LHCN-M2 (cell line): ENCODE data around the gene CUX1. TPM values are rescaled to one million over a fixed set of nuclear protein-coding genes. Genes with fewer than 3 reads are reported as not detected.

Experiments used
- DNase-seq: peaks from one replicate; pipeline ENCODE4 v3.0.0-alpha.2; 2012; ENCODE audit warnings: low read depth
- total RNA-seq: library from RNA; depleted of rRNA; stranded (reverse); fragments of >200 nt; gene quantifications from 2 replicates; pipeline ENCODE4 v1.2.3, GENCODE V29; 2014

The CUX1 gene
- total RNA-seq, 1 experiment from 2014 or later, result 33.3 TPM

DNA sequence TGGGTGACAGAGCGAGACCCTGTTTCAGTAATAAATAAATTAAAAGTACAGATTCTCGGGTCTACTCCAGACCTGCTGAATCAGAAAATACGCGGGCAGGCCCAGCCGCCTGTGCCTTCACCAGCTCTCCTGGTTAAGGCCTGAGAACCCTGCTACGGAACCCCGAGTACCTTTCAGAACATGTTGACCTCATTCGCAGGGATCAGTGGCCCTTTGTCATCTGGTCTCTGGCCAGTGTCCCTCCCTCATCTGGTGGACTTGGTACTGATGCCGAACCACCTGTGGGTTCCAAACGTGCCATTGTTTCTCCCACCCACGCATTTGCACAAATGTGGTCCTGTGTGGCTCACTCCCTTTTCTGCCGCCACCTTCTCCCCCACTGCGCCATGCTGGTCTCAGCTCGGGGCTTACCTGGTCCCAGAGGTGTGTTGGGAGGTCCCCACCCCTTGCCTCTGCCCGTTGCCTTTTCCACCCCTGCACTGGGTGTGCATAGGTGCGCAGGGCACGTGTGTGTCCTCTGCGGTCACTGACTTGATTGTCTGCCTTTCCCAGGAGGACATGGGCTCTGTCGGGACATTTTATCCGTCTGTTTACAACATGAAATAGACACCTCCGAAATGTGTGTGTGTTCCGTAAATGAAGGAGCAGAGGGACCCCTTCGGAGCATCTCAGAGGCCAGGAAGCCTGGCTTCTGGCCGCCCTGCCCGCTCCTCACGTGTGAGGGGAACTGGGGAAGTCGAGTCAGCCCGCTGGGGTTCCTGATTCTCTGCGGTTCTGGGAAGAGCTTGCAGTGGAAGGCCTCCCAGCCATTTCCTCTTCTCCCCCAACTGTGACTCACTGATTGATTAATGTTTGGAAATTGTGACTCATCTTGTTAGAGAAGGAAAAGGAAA lies 135.2 kb downstream of the CUX1 start:
- peak; percentile 49 for DNase-seq

DNA sequence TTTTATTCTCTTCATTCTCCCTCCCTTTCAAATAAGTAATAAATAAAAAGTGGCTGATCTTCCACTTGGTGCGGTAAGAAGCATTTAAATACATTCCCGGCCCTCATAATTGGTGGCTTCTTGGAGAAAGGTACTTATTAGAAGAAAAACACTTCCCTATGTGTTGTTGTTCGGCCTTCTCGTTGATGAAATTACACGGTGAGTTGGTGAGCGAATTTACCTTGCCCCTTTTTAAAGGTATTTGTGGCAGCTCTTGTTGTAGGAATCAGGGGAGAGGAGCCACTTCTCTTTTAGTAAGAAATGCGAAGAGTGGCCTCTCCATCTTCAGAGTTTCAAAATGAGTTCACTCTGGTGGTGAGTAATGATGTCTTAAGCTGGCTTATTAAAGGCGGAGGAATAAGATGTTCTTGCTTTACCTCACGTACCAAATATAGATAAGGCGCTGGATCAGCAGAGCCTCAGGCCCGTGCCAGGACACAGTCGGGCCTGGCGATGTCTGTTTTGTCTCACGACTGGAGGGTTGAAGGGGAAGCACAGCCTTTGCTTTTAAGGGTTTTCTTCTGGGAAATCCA lies 135.9 kb downstream of the CUX1 start:
- DNase-seq, result peak; percentile 19

DNA sequence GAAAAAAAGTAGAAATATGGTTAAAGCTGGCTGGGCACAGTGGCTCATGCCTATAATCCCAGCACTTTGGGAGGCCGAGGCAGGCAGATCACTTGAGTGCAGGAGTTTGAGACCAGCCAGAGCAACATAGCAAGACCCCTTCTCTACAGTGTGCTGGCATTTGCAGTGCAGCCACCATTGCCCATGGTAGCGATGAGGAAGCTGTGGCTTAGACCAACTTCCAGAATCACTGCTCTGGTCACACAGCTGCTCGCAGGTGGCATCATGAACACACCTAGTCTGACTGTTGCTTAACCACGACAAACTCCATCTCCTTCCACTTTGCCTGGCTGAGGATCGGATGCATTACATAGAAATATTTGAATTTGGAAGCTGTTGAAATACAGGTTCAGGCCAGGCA lies 137.1 kb downstream of the CUX1 start:
- no peak for DNase-seq

DNA sequence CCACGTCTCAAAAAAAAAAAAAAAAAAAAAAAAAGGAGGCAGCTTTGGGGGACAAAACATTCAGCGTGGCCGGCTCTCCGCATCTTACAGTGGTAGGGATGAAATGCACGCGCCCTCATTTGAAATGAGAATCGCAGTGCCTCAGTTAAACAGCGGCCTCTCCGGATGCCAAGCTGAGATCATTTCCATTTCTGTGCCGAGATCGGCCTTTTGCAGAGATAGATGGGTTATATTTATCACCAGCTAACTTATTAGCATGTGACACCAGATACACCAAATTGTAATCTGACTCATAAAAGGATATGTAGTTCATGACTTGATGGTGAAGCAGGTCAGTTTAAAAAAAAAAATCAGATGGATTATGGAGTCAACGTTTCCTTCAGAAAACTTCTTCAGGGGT lies 138.7 kb downstream of the CUX1 start:
- DNase-seq, result no peak

DNA sequence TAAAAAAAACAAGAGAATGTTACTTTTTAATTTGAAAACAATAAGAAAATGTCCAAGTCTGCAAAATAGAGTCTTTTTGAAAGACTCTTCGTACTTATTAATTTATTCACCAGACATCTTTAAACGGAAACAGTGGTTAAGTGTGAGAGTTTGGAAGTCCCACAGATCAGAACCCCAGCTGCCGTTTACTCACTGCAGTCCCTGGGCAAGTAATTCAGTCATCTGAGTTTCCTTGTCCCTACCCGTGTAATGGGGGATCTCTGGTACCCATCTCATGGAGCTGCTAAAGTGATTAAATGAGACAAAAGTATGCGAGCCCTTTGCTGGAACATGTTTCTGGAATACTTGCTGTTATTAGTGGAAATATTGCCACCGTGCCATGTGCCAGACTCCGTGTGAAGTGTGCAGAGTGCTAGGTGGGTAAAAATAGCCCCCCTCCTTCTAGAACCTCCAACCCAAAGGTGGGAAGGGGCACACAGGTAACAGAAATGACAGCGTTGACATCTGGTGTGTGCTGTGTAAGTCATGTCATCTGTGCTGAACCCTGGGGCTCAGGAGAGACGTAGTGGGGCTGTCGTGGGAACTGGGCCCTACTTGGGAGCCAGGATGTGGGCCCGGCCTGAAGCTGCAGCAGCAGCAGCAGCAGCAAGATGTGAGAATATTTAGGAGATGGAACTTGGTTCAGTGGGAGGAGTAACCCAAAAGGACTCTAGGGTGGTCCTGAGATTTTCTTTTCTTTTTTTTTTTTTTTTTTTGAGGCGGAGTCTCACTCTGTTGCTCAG lies 140.5 kb downstream of the CUX1 start:
- no peak for DNase-seq

DNA sequence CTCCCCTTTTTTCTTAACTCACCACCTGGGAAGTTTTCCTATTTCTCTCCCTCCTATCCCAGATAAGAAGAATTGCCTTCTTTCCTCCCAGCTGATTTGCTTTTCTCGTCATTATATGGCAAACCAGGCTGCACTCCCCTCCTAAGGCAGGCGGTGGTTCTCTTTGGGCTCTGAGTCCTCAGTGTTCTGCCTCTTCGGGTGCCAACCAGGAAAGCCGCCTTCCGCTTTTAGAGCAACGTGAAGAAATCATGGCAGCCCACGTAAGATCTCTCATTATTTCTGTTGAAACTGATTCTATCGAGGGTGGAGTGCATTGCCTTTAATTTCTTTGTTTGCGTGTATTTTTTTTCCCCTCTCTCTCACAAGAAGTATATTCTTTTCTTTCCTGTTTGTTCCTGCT lies 141.9 kb downstream of the CUX1 start:
- DNase-seq, result no peak

DNA sequence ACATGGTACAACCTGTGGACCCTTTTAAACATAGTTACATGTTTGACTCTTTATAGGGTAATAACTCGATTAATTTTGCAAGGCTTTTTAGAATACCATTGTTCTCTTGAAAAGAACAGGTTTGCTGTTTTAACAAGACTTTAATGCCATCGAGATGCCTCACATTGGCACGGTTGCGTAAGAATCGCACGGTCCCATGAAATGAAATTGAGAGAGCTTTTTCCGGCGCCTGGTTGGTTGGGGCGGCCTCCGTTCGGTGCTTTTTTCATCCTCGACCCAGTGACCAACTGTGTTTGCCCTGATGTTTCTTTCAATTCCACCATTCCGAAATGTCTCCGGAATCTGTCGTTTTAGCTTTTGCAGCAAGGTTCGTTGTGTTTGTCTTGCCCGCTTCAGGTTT lies 142.4 kb downstream of the CUX1 start:
- no peak for DNase-seq

DNA sequence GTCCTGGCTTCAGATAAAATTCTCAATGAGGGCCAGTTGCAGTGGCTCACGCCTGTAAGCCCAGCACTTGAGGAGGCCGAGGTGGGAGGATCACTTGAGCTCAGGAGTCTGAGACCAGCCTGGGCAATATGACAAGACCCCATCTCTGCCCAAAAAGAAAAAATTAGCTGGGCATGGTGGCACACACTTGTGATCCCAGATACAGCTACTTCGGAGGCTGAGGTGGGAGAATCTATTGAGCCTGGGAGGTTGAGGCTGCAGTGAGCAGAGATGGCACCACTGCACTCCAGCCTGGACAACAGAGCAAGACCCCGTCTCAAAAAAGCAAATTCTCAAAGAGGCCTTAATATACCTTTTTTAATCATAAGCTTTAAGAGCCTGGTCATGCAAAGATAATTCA lies 142.9 kb downstream of the CUX1 start:
- DNase-seq, result no peak

DNA sequence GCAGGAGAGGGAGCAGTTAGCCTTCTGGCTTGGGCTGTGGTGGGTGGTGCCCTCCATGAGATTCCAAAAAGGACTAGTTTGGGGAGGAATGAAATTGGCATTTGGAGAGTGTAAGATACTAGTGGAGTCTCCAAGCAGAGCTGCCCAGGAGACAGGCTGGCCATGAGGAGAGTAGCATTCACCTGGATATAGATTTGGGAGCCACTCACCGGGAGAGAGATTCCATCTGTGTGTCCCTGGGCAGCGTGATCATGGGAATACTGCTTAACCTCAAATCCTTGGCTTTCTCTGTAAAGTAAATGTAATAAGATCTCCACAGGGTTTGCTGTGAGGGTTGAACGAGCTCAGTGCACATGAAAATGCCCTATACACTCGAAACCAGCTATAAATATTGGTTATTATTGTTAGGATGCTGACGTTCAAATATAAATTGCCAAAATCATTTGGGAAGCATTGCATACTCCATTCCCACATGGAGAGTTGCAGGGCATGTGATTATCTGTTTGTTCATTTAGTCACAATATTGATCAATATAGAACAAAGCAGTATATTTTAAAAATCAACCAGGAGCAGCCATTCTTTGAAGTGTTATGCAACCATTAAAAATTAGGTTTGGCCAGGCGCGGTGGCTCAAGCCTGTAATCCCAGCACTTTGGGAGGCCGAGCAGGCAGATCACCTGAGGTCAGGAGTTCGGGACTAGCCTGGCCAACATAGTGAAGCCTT lies 143.7 kb downstream of the CUX1 start:
- DNase-seq, result no peak

DNA sequence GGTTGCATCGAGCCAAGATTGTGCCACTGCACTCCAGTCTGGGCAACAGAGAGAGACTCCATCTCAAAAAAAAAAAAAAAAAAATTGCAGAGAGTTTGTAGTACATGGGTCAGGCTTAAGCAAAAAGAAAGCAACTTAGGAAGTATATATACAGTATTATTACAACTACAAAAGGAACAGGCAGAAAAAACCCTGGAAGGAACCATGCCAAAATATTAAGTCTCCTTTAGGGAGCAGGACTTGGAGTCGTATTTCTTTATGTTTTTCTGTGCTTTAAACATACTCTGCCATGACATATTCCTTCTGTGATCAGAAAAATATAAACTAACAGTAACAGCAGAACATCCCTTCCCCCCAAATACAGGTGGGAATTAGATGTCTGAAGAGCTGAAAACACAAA lies 144.4 kb downstream of the CUX1 start:
- no peak for DNase-seq

DNA sequence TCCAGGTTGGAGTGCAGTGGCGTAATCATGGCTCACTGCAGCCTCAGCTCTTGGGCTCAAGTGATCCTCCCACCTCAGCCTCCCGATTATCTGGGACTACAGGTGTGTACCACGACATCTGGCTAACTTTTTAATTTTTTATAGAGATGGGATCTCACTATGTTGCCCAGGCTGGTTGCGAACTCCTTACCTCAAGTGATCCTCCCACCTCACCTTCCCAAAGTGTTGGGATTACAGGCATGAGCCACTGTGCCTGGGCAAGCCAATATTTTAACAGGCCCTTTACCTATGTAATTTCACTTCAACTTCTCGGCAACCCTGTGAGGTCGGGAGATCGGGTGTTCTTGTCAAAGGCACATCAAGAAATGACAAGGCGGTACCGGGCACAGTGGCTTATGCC lies 146.3 kb downstream of the CUX1 start:
- DNase-seq, result no peak

DNA sequence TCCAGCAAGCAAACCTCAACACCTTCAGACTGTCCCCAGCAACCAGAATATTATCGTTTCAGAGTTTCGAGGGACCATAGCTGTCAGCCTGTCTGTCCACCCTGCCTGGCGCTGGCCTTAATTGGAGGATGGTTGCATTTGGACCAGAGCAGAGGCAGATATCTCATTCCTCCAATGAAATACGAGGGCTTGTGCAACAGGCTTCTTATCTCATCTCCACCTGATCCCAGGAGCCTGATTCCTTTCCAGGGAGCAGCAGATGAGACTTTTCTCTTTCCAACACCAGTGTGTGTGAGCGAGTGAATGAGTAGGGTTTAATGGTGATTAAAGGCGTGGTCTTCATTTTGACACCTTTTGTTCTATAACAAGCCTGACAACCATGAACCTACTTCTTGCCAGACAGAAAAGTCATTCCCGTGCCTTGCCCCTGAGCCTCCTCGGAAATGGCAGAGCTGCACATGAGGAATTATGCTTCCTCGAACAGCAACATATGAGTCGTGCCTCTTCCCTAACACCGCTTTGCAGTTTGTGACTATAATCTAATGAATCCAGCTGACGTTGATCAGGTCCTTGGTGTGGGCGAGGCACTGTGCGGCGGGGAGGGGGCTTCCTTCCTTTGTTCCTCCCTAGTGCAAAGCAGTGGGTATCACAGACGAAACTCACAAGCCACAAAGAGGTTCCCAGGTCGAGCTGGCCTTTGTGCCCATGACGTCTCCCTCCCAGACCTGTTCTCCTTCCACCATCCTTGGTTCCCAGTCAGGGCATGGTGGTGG lies 147.4 kb downstream of the CUX1 start:
- no peak for DNase-seq

DNA sequence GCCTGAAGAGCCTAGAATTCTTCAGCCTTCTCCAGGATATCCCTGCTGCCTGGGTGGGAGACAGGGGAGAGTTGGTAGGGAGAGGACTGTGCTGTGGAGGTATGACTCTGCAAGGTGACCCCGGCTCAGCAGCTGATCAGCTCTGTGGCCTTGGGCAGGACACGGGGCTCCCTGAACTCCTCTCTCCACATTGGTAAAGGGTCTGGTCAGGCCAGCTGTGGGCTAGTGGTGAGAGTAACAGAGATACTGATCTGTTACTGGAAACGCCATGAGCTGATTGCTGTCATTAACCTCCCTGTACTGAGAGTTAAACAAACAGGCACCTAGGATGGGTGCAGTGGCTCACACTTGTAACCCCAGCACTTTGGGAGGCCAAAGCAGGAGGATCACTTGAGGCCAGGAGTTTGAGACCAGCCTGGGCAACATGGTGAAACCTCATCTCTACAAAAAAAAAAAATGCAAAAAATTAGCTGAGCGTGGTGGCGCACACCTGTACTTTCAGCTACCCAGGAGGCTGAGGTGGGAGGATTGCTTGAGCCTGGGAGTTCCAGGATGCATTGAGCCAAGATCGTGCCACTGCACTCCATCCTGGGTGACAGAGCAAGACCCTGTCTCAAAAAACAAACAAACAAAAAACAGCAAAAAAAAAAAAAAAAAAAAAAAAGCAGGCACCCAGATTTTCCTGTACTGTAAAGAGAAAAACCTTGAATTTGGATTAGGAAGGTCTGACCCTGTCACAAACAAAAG lies 151.5 kb downstream of the CUX1 start:
- DNase-seq, result no peak

DNA sequence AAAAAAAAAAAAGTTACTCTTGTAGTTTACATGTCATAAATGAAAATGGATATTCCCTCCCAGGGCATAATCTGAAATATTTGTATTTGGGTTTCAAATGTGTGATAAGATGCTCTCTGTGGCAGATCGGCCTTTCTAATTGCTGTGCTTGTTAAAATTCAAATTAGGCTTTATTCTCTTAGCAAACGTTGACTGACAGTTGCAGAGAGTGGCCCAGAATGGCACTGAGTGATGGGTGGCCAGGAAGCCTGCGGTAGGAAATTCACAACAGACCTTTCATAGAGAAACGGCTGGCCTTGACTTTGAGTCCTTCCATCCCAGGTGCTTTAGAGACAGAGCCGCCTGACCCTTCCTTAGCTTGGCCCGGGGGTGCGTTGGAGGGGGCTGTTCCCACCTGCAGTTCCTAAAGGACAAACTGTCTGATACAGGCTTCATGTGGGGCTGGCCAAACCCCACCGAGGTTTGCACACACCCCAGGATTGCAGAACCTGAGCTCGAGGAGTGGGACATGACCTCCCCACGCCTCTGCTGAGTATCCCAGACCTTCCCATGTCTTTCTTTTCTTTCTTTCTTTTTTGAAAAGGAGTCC lies 152.7 kb downstream of the CUX1 start:
- DNase-seq, result no peak

DNA sequence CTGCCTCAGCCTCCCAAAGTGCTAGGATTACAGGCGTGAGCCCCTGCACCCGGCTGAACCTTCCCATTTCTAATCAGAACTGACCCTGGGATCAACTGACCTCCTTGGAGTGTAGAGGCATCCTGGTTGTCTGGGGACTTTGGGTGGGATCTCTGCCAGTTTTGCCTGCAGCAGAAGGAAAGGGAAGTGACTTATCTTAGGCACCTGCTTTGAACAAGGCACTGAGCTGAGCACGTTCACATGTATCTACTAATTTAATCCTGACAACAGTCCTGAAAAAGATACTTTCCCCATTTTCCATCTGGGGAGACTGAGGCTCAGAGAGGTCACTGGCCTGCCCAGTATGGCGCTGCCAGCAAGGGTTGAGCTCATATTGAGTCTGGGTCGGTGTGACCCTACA lies 153.4 kb downstream of the CUX1 start:
- DNase-seq, result no peak

DNA sequence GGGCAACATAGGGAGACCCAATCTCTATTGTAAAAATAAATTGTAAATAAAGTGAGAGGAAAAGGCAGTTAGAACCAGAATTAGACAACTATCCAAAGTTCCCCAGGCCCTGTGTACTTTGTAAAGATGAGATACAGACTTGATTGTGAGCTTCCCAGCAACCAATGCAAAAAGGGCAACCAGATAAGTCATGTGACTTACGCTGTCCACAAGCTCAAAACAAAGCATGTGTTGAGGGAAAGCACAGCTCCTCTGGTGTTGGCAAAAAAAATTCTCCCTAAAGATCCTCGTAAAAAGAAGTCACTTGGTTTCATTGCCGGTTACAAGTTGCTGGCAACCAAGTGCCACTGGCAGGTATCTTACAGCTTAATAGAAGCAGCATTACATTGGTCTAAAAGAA lies 154.0 kb downstream of the CUX1 start:
- DNase-seq, result no peak

DNA sequence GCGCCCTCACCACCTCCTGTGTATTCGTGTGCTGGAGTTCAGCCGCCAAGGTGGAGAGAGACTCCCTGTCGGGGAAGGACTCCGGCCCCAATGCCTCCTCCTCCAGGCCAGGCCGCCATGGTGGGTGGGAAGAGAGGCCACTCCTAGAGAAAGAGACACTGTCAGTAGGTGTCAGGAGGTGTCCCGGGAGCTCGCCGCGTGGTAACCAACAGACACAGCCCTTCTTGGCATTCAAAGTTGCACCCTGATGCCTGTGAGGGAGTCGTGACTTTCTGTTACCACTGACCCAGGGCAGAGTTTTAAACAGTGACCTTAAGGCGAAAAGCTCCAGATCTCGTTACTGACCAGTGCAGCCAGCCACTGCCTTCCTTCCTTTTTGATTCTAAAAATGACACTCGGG lies 155.2 kb downstream of the CUX1 start:
- DNase-seq, result no peak

DNA sequence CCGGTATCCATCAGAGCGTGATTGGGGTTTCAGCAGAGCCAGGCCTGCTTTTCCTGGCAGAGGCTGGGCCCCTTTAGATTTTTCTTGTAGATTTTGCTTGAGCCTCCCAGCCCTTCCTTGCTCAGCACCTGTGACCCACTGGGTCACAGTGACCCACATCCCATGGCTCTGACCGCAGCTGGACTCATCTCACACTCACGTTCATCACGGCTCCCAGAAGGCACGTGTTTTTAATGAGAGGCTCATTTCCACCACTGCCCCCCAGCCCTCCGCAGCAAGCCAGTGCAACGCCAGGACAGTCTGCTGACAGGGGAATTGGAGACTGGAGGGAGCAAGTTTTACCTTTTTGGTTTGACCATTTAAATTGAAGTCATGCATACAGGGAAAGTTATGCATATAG lies 155.7 kb downstream of the CUX1 start:
- DNase-seq, result no peak

DNA sequence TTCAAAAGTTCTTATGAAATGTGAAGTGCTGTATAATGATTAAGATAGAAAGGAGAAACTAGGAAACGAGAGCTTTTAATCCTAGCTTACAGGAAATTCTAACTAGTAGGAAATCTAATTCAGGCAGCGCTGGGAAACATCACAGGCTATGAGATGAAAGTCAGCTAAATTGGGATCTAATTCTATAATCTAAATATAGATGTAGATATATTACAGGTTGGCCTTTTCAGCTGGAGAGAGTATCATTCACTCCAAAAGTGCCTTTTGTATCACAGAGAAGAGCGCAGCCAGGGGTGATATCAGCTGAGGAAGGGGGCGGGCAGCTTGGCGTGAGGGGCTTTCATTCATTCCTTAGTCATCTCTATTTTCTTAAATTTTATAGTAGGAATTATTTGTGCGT lies 157.0 kb downstream of the CUX1 start:
- DNase-seq, result no peak

DNA sequence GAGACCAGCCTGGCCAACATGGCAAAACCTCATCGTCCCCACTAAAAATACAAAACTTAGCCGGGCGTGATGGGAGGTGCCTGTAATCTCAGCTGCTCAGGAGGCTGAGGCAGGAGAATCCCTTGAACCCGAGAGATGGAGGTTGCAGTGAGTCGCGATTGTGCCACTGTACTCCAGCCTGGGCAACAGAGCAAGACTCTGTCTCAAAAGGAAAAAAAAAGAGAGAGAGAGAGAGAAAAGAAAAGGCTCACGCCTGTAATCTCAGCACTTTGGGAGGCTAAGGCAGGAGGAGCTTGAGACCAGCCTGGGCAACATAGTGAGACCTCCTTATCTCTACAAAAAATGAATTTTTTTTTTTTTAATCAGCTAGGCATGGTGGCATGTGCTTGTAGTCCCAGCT lies 157.6 kb downstream of the CUX1 start:
- DNase-seq, result no peak
